UCSD-AML1 (cell line): Measurements from ENCODE around the gene NRP1.

ENCODE experiments used
- DNase-seq: peaks from one replicate; lab custom pipeline; 2025; ENCODE audit not compliant: unreplicated experiment; lab: John Stamatoyannopoulos, UW

Gene NRP1

GRCh38 chr10:33350041-33350440 lies 15.6 kb upstream of the NRP1 start:
- DNase-seq = no peak

DNA sequence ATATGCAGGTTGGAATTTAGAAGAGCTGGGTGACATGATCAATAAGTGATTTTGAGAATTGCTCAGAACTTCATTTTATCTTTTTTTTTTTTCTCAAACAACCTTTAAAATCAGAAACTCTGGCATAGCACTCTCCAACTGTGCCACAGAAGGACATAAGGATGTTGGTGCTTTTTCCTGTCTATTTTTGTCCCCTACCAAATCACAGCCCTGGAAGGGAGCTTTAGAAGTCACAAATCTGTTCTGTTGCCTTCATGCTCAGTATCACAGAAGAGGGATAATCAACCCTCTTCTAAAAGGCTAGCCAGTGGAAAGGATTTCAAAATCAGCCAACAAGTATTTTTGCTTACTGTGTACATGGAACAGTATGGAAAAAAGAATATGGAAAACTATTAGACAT lies 14.8 kb upstream of the NRP1 start:
- no peak for DNase-seq

DNA sequence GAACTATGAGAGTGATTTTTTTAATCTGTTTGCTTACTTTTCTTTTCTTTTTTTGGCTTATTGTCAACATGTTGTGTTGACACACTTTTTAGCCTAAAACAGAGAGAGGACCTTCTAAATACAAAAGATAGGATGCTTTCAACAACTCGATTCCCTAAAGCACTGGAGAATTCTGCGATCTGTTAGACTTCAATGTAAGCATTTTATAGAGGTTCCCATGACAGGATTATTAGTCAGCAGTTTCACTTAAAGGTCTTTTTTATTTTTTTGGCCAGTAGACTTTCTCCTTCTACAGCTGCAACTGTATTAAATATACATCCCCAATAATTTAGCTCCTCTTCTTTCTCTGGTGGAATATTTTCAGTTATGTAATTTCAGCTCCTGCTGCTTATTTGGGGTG lies 12.7 kb upstream of the NRP1 start:
- no peak for DNase-seq

GRCh38 chr10:33345236-33345635 lies 10.8 kb upstream of the NRP1 start:
- no peak for DNase-seq

DNA sequence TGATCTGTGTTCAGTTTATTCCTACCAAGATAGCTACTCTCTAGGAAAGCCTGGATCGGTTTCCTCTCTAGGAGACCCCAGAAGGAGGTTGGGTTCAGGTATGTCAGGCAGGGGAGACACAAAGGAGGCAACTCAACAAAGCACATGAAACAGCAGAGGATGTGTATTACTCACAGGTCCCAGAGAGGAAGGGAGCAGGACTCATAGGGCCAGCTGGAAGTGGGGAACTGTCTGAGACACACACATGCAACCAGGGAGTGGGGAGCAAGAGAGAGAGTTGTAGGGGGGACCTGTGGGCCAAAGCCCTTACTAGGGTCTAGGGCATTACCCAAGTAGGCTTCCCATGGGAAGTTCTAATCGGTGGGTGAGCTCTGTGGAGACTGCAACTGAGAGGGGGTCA lies 10.2 kb upstream of the NRP1 start:
- no peak for DNase-seq

GRCh38 chr10:33341637-33342036 lies 7.2 kb upstream of the NRP1 start:
- DNase-seq = no peak

DNA sequence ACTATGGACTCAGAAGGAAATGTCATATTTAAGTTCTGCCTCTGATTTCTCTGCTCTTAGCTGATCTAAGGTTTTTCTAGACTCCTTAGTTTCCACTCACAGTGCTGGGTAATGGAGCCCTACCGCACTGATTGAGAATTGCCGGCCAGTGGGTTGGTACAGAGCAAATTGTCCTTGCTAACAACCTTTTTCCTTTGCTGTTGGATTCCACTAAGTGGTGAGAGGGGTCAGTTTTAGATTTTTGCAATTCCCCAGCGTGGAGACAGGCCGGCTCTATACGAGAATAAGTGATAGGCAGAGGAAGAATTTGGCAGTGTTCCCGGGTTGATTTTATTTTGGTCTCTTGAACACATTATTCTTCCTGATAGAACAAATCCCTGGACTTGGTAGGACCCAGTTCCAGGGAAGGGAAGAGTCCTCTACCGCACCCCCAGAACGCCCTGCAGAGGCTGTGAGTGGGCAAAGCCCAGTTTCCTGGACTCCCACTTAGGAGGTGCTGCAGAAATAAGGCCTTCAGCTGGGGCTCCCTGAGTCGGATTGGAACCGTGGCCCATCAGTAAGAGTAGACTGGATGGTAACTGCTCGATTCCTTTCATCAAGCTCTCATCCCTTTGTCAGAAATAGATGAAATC lies 3.0 kb upstream of the NRP1 start:
- no peak for DNase-seq

- no peak for DNase-seq
These were observed 2.3 kb upstream of the NRP1 start for GRCh38 chr10:33336582-33337325.

DNA sequence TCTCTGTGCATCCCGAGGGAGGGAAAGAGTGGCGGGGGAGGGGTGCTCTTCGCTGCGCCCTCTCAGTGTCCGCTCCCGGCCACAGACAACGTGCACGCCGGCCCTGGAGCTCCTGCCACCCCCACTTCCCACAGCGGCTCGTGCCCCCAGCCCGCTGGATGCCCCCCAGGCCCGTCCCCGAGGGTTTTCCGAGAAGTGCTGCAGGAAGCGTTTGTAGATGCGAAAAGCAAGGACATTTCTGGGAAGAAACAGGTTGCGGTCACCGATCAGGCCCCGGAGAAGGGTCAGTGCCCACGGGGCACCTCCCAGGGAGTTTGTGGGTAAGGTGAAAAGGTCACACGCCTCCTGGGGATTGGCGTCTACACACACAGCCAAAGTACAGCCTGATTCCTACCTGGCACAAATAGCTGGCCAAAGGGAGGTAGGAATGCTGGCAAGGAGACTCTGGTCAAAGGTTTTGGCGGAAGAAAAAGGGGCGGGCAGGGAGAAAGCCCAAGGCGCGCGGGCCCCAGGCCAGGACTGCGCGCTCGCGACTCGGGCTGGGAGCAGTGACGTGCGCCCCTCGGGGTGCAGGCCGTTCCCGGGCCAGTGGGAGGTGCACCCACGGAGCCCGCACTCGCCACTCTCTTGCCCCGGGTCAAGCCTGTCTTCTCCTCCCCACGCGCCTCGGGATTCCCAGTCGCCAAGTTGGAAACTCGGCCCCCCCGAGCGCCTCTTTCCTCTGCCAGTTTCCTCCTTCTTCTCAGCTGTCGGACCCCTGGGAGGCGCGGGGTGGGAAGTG lies 1.5 kb upstream of the NRP1 start:
- DNase-seq = no peak

GRCh38 chr10:33335551-33335800 lies 1.0 kb upstream of the NRP1 start:
- no peak for DNase-seq

- DNase-seq = peak; percentile 52
These were observed 511 bp upstream of the NRP1 start for GRCh38 chr10:33334805-33335550.

DNA sequence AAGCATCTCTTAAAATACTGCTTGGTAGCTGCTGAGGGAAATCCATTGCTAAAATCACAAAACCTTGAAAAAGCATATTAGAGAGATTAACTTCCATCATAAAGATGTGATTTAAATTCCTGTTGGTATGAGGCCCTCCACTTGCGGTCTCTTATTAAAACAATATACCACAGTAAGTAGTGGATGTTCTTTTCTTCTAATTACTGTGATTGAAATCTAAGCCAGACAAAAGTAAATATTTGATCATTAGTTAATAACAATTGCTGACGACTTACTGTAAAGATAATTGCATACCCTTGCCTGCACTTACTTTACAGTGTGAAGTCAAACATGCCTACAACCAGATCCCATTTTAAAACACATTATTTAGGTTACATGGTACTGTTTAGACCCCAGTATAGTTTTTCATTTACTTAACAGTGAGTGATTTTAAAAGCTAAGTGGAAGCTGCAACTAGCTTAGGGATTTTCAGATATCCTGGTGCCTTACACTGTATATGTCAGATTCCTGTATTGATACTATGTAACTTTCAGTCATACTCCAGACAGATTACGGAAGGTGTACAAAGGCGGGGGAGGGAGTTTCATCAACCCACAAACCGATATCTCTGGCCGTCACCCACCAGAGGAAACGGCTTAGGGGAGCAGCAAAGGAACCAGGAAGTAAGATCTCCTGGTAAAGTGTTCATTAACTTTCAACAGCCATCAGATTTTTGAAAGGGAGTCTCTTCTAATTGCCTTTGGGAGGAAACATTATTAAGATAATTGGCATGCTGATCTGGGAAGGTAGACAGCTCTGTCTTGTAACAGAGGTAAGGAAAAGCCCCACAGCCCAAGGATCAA lies 986 bp downstream of the NRP1 start:
- DNase-seq = peak; percentile 34

DNA sequence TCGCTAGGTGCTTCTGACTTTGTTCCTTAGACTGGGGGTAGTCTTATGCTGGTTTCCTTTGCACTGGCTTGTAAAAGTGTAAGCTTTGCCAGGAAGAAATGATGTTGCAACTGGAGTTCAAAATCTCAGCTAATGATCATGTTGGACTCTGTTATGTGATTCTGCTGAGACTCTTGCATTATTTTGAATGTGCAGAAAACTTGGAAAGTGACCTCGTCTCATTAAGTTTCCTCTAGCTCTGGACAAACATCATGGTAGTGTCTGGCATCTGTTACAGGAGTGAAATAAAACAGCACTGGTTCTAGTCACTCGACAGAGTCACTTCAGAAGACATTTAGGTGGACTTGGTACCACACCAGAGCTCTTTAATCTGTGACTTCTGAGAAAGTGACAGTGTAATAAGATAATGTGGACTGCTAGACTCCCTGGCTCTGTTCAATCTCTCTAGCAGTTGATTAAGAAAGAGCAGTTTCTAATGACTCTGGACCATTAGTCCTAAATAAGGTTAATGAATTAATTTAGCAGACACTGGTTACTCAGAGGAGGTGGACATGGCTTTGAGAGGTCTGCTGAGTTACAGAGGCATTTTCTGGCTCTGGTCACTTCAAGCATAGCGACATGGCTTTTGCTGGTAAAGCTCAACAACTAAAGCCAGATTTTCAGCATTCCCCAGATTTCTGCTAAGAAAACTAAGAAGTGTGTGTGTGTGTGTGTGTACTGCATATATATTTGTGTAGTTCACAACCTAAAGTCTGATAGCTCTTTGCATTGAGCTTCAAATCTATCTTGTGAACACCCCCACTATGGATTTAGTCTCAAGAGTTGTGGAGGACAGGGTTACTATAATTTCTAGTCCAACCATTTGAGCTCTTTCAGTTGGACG lies 2.0 kb downstream of the NRP1 start:
- DNase-seq = no peak

DNA sequence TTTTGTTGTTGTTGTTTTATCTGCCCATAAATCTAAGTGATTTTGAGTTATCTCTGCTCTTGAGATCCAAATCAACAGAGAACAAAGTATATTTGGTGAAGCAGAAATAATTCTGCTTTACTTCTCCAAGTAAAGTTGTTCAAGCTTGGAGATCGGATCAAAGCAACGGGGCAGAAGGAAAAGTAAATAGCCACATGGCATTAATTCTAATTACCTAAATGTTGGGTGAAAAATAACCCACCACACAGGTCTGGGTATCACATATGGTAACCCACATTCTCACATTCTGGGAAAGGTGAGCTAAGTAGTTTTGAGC lies 3.1 kb downstream of the NRP1 start:
- no peak for DNase-seq

DNA sequence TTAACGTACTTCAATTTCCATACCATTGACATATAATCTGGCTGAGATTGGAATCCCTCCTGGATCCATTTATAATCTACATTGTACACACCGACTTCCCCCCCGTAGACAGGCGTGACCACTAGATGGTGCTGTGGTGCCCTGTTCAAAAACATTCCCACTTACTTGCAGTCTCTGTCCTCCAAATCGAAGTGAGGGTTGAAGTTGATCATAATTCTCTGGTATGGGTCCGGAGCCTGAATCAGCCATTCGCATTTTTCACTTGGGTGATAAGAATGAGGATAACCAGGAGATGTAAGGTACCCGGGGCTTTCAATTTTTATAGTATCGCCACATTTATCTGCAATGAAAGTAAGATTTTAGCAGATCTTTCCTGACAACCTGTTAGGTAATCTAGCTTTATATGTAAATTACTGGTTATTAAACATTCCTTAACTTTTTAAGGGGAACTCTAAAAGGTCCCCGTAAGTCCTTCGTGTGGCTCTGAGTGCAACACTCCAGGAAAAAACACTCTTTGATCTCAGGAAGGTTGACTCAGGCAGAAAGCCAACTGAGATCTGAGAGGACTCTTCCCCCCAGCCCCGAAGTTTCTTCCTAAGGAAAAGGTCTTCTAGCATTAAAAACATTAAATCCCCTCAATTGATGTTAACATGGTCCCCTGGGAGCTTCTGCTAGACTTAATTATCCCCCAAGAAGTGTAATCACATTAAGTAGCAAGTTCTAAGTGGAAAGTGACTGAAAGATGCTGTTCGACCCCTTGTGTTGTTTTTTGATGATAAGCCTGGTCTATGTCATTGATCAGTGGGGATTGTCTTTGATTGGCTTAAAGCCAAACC lies 3.7 kb downstream of the NRP1 start:
- peak; percentile 65 for DNase-seq

DNA sequence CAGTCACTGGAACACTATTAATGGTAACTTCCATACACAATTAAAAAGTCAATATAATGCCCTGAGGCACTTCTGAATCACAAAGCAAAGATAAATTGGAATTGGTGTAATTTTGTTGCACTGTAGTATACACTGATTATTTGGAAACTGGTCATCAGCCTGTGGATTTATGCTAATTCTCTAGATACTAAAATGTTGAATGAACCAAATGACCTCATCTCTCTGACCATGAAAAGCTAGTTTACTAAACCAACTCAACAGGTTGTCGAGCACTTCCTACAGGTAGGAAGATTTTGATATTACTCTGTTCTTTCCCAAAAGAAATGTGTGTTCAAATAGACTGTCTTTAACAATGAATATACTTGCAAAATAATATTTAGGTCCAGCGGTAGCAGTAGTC lies 5.3 kb downstream of the NRP1 start:
- no peak for DNase-seq

GRCh38 chr10:33328253-33328652 lies 6.2 kb downstream of the NRP1 start:
- DNase-seq = no peak

DNA sequence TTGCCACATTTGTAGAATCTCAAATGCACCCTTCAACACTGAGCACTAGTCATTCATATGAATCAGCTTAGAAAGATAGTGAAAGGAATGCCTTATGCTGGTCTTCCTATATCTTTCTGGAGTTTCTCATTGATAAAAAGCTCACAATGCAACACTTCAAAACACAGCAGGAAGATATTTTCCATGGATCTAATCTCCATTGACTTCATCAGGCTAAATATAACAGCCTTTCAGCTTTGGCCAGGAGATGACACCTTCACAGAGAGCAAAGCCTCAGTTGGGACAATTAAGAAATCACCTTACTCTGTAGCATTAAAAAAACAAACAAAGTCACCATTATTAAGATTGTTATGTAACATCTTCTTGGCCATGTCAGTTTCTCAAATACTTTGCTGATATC lies 6.7 kb downstream of the NRP1 start:
- DNase-seq = no peak

DNA sequence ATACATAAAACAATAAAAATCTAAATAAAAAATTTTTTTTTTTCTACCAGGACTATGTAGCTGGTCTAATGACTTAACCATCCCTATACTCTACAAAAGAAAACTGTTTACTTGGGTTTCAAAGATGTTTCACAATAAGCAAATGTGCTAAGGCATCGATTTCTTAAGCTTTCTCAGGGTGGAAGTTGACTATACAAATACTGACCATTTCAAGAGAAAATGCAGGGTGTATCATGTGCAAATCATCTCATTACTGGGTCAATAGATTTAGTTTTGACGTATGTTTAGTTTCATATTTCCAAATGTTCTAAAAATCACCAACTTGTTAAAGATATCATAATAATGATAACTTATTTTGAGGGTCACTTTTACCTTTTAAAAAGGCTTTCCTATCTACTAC lies 7.5 kb downstream of the NRP1 start:
- DNase-seq = no peak
